H1 (cell line): Measurements from ENCODE around the gene ANKDD1A. TPM values are rescaled to one million over a fixed set of nuclear protein-coding genes. Genes with fewer than 3 reads are reported as not detected.

Source experiments
- GABPA ChIP-seq: IDR thresholded peaks from 2 replicates; pipeline ENCODE4 v1.6.1; 2011; ENCODE audit warnings: mild to moderate bottlenecking, low read length, moderate library complexity, borderline replicate concordance; ENCODE audit not compliant: insufficient read depth
- POU5F1 ChIP-seq: IDR thresholded peaks from 2 replicates; pipeline ENCODE4 v1.6.1; 2011; ENCODE audit warnings: low read depth, mild to moderate bottlenecking, low read length, moderate library complexity
- RFX5 ChIP-seq: IDR thresholded peaks from 2 replicates; pipeline ENCODE4 v1.6.1; 2011; ENCODE audit warnings: low read depth, low read length, improper control_type of control experiment, borderline replicate concordance
- SUZ12 ChIP-seq: fragments of 200-600 bp; sonication (generic); IDR thresholded peaks from 2 replicates; pipeline ENCODE4 v1.6.1; 2012; ENCODE audit warnings: mild to moderate bottlenecking, inconsistent platforms, low read length, moderate library complexity, mixed read lengths
- polyA plus RNA-seq, 7 experiments: library from polyadenylated mRNA; depleted of rRNA in 3 of 7; stranded (reverse) in 5 of 7; unstranded in 2 of 7; fragments of >200 nt in 5 of 7; fragments of 200-250 nt in 2 of 7; gene quantifications; 1 replicate in 5 of 7; 2 replicates in 1 of 7; 4 replicates in 1 of 7; pipeline versions ENCODE4 v1.2.1 to v1.2.3, GENCODE V29; 2011 to 2013; ENCODE audit warnings: missing spikeins in 2 of 7, mixed read lengths in 2 of 7
- total RNA-seq: library from RNA; stranded (reverse); fragmentation: NEBNext Ultra II Directional; extraction: Animal tissue kit (Norgen Biotek cat#: 25700); gene quantifications from 2 replicates; pipeline ENCODE4 v1.2.1, GENCODE V29; 2021
- TF ChIP-seq, protein P1 (sequence below): fragments of 300-600 bp; sonication (generic); IDR thresholded peaks from 2 replicates; pipeline ENCODE4 v1.7.1; 2012; ENCODE audit warnings: low read length, moderate library complexity, mild to moderate bottlenecking, inconsistent platforms; ENCODE audit not compliant: insufficient replicate concordance

The ANKDD1A gene
- total and polyA plus RNA-seq, 2 of the 8 experiments (the other 6 are each of a cell fraction or from before 2014, with no cell fraction given) = 4.1 to 5.0 TPM

DNA sequence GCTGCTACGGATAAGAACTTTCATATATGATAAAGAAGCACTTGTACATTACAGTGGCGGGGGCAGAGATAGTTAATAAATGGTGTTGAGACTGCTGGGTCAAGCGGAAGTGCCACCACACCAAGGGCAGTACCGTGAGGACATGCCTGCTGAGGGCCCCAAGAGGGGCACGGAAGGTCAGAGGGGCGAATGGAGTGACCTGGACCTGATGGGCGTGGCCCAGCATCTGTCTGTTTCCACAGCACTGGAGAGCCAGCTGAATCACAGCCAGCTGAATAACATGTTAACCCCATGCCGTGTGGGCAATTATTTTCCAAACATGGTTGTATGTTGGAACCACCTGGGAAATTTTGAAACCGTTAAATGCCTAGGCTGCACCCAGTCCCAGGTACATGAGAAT, 37.2 kb downstream of the ANKDD1A start (continued):
- TF ChIP-seq, protein P1, sequence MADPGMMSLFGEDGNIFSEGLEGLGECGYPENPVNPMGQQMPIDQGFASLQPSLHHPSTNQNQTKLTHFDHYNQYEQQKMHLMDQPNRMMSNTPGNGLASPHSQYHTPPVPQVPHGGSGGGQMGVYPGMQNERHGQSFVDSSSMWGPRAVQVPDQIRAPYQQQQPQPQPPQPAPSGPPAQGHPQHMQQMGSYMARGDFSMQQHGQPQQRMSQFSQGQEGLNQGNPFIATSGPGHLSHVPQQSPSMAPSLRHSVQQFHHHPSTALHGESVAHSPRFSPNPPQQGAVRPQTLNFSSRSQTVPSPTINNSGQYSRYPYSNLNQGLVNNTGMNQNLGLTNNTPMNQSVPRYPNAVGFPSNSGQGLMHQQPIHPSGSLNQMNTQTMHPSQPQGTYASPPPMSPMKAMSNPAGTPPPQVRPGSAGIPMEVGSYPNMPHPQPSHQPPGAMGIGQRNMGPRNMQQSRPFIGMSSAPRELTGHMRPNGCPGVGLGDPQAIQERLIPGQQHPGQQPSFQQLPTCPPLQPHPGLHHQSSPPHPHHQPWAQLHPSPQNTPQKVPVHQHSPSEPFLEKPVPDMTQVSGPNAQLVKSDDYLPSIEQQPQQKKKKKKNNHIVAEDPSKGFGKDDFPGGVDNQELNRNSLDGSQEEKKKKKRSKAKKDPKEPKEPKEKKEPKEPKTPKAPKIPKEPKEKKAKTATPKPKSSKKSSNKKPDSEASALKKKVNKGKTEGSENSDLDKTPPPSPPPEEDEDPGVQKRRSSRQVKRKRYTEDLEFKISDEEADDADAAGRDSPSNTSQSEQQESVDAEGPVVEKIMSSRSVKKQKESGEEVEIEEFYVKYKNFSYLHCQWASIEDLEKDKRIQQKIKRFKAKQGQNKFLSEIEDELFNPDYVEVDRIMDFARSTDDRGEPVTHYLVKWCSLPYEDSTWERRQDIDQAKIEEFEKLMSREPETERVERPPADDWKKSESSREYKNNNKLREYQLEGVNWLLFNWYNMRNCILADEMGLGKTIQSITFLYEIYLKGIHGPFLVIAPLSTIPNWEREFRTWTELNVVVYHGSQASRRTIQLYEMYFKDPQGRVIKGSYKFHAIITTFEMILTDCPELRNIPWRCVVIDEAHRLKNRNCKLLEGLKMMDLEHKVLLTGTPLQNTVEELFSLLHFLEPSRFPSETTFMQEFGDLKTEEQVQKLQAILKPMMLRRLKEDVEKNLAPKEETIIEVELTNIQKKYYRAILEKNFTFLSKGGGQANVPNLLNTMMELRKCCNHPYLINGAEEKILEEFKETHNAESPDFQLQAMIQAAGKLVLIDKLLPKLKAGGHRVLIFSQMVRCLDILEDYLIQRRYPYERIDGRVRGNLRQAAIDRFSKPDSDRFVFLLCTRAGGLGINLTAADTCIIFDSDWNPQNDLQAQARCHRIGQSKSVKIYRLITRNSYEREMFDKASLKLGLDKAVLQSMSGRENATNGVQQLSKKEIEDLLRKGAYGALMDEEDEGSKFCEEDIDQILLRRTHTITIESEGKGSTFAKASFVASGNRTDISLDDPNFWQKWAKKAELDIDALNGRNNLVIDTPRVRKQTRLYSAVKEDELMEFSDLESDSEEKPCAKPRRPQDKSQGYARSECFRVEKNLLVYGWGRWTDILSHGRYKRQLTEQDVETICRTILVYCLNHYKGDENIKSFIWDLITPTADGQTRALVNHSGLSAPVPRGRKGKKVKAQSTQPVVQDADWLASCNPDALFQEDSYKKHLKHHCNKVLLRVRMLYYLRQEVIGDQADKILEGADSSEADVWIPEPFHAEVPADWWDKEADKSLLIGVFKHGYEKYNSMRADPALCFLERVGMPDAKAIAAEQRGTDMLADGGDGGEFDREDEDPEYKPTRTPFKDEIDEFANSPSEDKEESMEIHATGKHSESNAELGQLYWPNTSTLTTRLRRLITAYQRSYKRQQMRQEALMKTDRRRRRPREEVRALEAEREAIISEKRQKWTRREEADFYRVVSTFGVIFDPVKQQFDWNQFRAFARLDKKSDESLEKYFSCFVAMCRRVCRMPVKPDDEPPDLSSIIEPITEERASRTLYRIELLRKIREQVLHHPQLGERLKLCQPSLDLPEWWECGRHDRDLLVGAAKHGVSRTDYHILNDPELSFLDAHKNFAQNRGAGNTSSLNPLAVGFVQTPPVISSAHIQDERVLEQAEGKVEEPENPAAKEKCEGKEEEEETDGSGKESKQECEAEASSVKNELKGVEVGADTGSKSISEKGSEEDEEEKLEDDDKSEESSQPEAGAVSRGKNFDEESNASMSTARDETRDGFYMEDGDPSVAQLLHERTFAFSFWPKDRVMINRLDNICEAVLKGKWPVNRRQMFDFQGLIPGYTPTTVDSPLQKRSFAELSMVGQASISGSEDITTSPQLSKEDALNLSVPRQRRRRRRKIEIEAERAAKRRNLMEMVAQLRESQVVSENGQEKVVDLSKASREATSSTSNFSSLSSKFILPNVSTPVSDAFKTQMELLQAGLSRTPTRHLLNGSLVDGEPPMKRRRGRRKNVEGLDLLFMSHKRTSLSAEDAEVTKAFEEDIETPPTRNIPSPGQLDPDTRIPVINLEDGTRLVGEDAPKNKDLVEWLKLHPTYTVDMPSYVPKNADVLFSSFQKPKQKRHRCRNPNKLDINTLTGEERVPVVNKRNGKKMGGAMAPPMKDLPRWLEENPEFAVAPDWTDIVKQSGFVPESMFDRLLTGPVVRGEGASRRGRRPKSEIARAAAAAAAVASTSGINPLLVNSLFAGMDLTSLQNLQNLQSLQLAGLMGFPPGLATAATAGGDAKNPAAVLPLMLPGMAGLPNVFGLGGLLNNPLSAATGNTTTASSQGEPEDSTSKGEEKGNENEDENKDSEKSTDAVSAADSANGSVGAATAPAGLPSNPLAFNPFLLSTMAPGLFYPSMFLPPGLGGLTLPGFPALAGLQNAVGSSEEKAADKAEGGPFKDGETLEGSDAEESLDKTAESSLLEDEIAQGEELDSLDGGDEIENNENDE = no peak
- TF ChIP-seq POU5F1 (no peak), SUZ12 (no peak), RFX5 (no peak), GABPA (no peak)
